IPS-20b (cell line): ENCODE measurements around the gene UHRF1.

Source experiments
- H3K27ac ChIP-seq: one replicate; pipeline ENCODE4 v1.5.1; 2013; ENCODE audit warnings: low read length
- H3K27me3 ChIP-seq: 2 replicates; pipeline ENCODE4 v1.6.1; 2013; ENCODE audit warnings: mild to moderate bottlenecking, low read length, inconsistent platforms; ENCODE audit not compliant: insufficient read depth
- H3K36me3 ChIP-seq: 2 replicates; pipeline ENCODE4 v1.6.1; 2013; ENCODE audit warnings: low read depth, mild to moderate bottlenecking, inconsistent platforms, low read length, moderate library complexity; ENCODE audit not compliant: insufficient read depth
- H3K4me1 ChIP-seq: 2 replicates; pipeline ENCODE4 v1.6.1; 2013; ENCODE audit warnings: mild to moderate bottlenecking, control low read depth, inconsistent platforms, low read length, moderate library complexity; ENCODE audit not compliant: insufficient read depth
- H3K4me3 ChIP-seq: 2 replicates; pipeline ENCODE4 v1.5.1; 2013; ENCODE audit warnings: mild to moderate bottlenecking, low read length, inconsistent platforms
- H3K9ac ChIP-seq: 2 replicates; pipeline ENCODE4 v1.6.1; 2013; ENCODE audit warnings: low read depth, mild to moderate bottlenecking, inconsistent platforms, low read length, moderate library complexity
- H3K9me3 ChIP-seq: 2 replicates; pipeline ENCODE4 v1.6.1; 2013; ENCODE audit warnings: mild to moderate bottlenecking, low read depth, low read length, inconsistent platforms; ENCODE audit not compliant: insufficient read depth

UHRF1 gene

GRCh38 chr19:4986056-4986455, 76.8 kb downstream of the UHRF1 start:
- Histone ChIP-seq H3K27ac (no peak overlapping the region), H3K4me1 (peaks cover 5% of the 10 kb centered on the region; the same call in 1 of the 2 replicates), H3K9me3 (no peaks in the 10 kb centered on the region), H3K36me3 (no peaks in the 10 kb centered on the region), H3K4me3 (no peak overlapping the region), H3K9ac (no peak overlapping the region), H3K27me3 (no peaks in the 10 kb centered on the region)

- no peaks in the 10 kb centered on the region for H3K9me3 ChIP-seq
- peaks cover 5% of the 10 kb centered on the region; the same call in 1 of the 2 replicates for H3K4me1 ChIP-seq
- no peak overlapping the region for H3K27ac ChIP-seq
- no peaks in the 10 kb centered on the region for H3K36me3 ChIP-seq
- no peak overlapping the region for H3K9ac ChIP-seq
- H3K27me3 ChIP-seq: no peaks in the 10 kb centered on the region
- no peak overlapping the region for H3K4me3 ChIP-seq
Measured at GRCh38 chr19:4986471-4986891, 77.2 kb downstream of the UHRF1 start.

GRCh38 chr19:4987256-4987655, 78.0 kb downstream of the UHRF1 start:
- no peaks in the 10 kb centered on the region for H3K27me3 ChIP-seq
- no peaks in the 10 kb centered on the region for H3K36me3 ChIP-seq
- peaks cover 5% of the 10 kb centered on the region; the same call in 1 of the 2 replicates for H3K4me1 ChIP-seq
- H3K9ac ChIP-seq: no peak overlapping the region
- no peaks in the 10 kb centered on the region for H3K9me3 ChIP-seq
- no peak overlapping the region for H3K27ac ChIP-seq
- no peak overlapping the region for H3K4me3 ChIP-seq

- no peak overlapping the region for H3K4me3 ChIP-seq
- H3K9ac ChIP-seq: no peak overlapping the region
- no peaks in the 10 kb centered on the region for H3K36me3 ChIP-seq
- peaks cover 5% of the 10 kb centered on the region; the same call in 1 of the 2 replicates for H3K4me1 ChIP-seq
- H3K27ac ChIP-seq: no peak overlapping the region
- no peaks in the 10 kb centered on the region for H3K9me3 ChIP-seq
- H3K27me3 ChIP-seq: no peaks in the 10 kb centered on the region
Measured at GRCh38 chr19:4987692-4988370, 78.5 kb downstream of the UHRF1 start.

GRCh38 chr19:4988770-4989251, 79.5 kb downstream of the UHRF1 start:
- peaks cover 2% of the 10 kb centered on the region; the same call in 1 of the 2 replicates for H3K4me1 ChIP-seq
- no peak overlapping the region for H3K4me3 ChIP-seq
- no peaks in the 10 kb centered on the region for H3K27me3 ChIP-seq
- no peak overlapping the region for H3K27ac ChIP-seq
- H3K9me3 ChIP-seq: no peaks in the 10 kb centered on the region
- H3K36me3 ChIP-seq: no peaks in the 10 kb centered on the region
- no peak overlapping the region for H3K9ac ChIP-seq

- H3K36me3 ChIP-seq: no peaks in the 10 kb centered on the region
- no peak overlapping the region for H3K27ac ChIP-seq
- H3K4me3 ChIP-seq: no peak overlapping the region
- H3K9ac ChIP-seq: no peak overlapping the region
- H3K4me1 ChIP-seq: no peaks in the 10 kb centered on the region
- no peaks in the 10 kb centered on the region for H3K27me3 ChIP-seq
- H3K9me3 ChIP-seq: no peaks in the 10 kb centered on the region
Measured at GRCh38 chr19:4990306-4990705, 81.0 kb downstream of the UHRF1 start.

GRCh38 chr19:4991538-4991937, 82.2 kb downstream of the UHRF1 start:
- Histone ChIP-seq H3K9me3 (no peaks in the 10 kb centered on the region), H3K9ac (no peak overlapping the region), H3K4me1 (no peaks in the 10 kb centered on the region), H3K36me3 (no peaks in the 10 kb centered on the region), H3K27ac (no peak overlapping the region), H3K27me3 (no peaks in the 10 kb centered on the region), H3K4me3 (no peak overlapping the region)

- Histone ChIP-seq H3K9ac (no peak overlapping the region), H3K27me3 (no peaks in the 10 kb centered on the region), H3K4me3 (no peak overlapping the region), H3K36me3 (no peaks in the 10 kb centered on the region), H3K4me1 (no peaks in the 10 kb centered on the region), H3K9me3 (no peaks in the 10 kb centered on the region), H3K27ac (no peak overlapping the region)
Measured at GRCh38 chr19:4991996-4992698, 82.8 kb downstream of the UHRF1 start.

- Histone ChIP-seq H3K27me3 (no peaks in the 10 kb centered on the region), H3K4me3 (no peak overlapping the region), H3K36me3 (no peaks in the 10 kb centered on the region), H3K27ac (no peak overlapping the region), H3K4me1 (no peaks in the 10 kb centered on the region), H3K9me3 (no peaks in the 10 kb centered on the region), H3K9ac (no peak overlapping the region)
Measured at GRCh38 chr19:4993683-4994082, 84.4 kb downstream of the UHRF1 start.

GRCh38 chr19:4996701-4997100, 87.4 kb downstream of the UHRF1 start:
- no peaks in the 10 kb centered on the region for H3K9me3 ChIP-seq
- H3K4me3 ChIP-seq: no peak overlapping the region
- H3K9ac ChIP-seq: no peak overlapping the region
- H3K36me3 ChIP-seq: no peaks in the 10 kb centered on the region
- H3K4me1 ChIP-seq: no peaks in the 10 kb centered on the region
- no peaks in the 10 kb centered on the region for H3K27me3 ChIP-seq
- no peak overlapping the region for H3K27ac ChIP-seq

- Histone ChIP-seq H3K9me3 (no peaks in the 10 kb centered on the region), H3K9ac (no peak overlapping the region), H3K4me1 (no peaks in the 10 kb centered on the region), H3K36me3 (no peaks in the 10 kb centered on the region), H3K27ac (no peak overlapping the region), H3K27me3 (no peaks in the 10 kb centered on the region), H3K4me3 (no peak overlapping the region)
Measured at GRCh38 chr19:4997297-4997696, 88.0 kb downstream of the UHRF1 start.

- H3K9ac ChIP-seq: no peak overlapping the region
Measured at GRCh38 chr19:5000120-5000611, 90.9 kb downstream of the UHRF1 start.

More at GRCh38 chr19:5000120-5000611, 90.9 kb downstream of the UHRF1 start:
- Histone ChIP-seq H3K4me1 (no peaks in the 10 kb centered on the region), H3K4me3 (no peak overlapping the region), H3K36me3 (no peaks in the 10 kb centered on the region), H3K27ac (no peak overlapping the region), H3K27me3 (no peaks in the 10 kb centered on the region), H3K9me3 (no peaks in the 10 kb centered on the region)
